K562 (cell line): Measurements from ENCODE around the gene ITPRID2. TPM values are rescaled to one million over a fixed set of nuclear protein-coding genes. Genes with fewer than 3 reads are reported as not detected.

Experiments
- ATAC-seq: fragments of 200-7000 bp; cut with Tn5 transposase; 3 replicates; pipeline ENCODE4 v1.9.1; 2020; ENCODE audit warnings: moderate library complexity
- BruUV-seq: library from RNA; stranded (reverse); fragments of 400-500 nt; replicated peaks from 2 replicates; lab custom pipeline; 2021; lab: Mats Ljungman, UMichigan
- CTCF ChIA-PET: fragments of 300-600 bp; formaldehyde crosslinking; extraction: SDS; loops from one replicate; lab custom pipeline; 2021; ENCODE audit warnings: low intra/inter-chr PET ratio; lab: Yijun Ruan, JAX
- POLR2A ChIA-PET: fragments of 300-600, 350-650 bp; sonication (Branson Sonifier 250); formaldehyde crosslinking; extraction: SDS; loops from one replicate; lab custom pipeline; 2021; ENCODE audit warnings: antibody characterized with exemption, inconsistent platforms; lab: Yijun Ruan, JAX
- DNase-seq, 4 experiments: peaks; one replicate each; pipeline versions ENCODE4 v3.0.0 to v3.0.0-alpha.2; 2011 to 2018; ENCODE audit warnings: low spot score in 3 of 4, mixed read lengths in 3 of 4; ENCODE audit errors: extremely low read depth in 1 of 4
- FAIRE-seq: peaks from 2 replicates; lab custom pipeline; 2011; peaks lifted over from hg19 to GRCh38; lab: Jason Lieb, UNC
- H2AFZ ChIP-seq: 2 replicates; pipeline ENCODE4 v1.6.0; 2011; ENCODE audit warnings: low read depth, low read length, control low read depth, inconsistent platforms
- H3K27ac ChIP-seq: fragments of 200-600 bp; 3 replicates; pipeline ENCODE4 v1.8.0; 2011; ENCODE audit warnings: low read depth, mild to moderate bottlenecking, control low read depth, inconsistent platforms, low read length, moderate library complexity, mixed read lengths; ENCODE audit errors: extremely low read depth
- H3K27me3 ChIP-seq, 2 experiments: fragments of 300-600 bp in 1 of 2; 2 replicates in 1 of 2; 3 replicates in 1 of 2; pipeline versions ENCODE4 v1.6.0 to v1.8.0; 2011; ENCODE audit warnings: inconsistent platforms in 2 of 2, low read length in 2 of 2, mild to moderate bottlenecking in 1 of 2, mixed read lengths in 1 of 2, moderate library complexity in 1 of 2; ENCODE audit not compliant: control insufficient read depth in 2 of 2, insufficient read depth in 2 of 2
- H3K36me3 ChIP-seq: fragments of 300-600 bp; 3 replicates; pipeline ENCODE4 v1.8.0; 2011; ENCODE audit warnings: mild to moderate bottlenecking, low read length, inconsistent platforms; ENCODE audit not compliant: control insufficient read depth, insufficient read depth
- H3K4me1 ChIP-seq, 2 experiments: fragments of 200-600 bp in 1 of 2; replicated peaks in 1 of 2; 2 replicates in 1 of 2; 3 replicates in 1 of 2; pipeline versions ENCODE4 v1.5.1 to v1.8.0; 2011; ENCODE audit warnings: inconsistent platforms in 2 of 2, low read length in 2 of 2, mild to moderate bottlenecking in 1 of 2, mixed read lengths in 1 of 2, moderate library complexity in 1 of 2; ENCODE audit not compliant: control insufficient read depth in 2 of 2, insufficient read depth in 2 of 2
- H3K4me2 ChIP-seq: 2 replicates; pipeline ENCODE4 v1.6.1; 2011; ENCODE audit warnings: low read length, control low read depth, inconsistent platforms, mixed read lengths; ENCODE audit not compliant: insufficient read depth
- H3K4me3 ChIP-seq: fragments of 200-600 bp; sonication (generic), shearing (Covaris generic); 2 replicates; pipeline ENCODE4 v1.5.1; 2016; ENCODE audit warnings: control low read depth, inconsistent platforms
- H3K79me2 ChIP-seq: fragments of 200-600 bp; 3 replicates; pipeline ENCODE4 v1.8.0; 2011; ENCODE audit warnings: low read length, inconsistent platforms; ENCODE audit not compliant: control insufficient read depth, insufficient read depth
- H3K9ac ChIP-seq, 2 experiments: 2 replicates each; pipeline versions ENCODE4 v1.6.0 to v1.6.1; 2011; ENCODE audit warnings: low read depth in 2 of 2, low read length in 2 of 2, control low read depth in 1 of 2, inconsistent platforms in 1 of 2, mild to moderate bottlenecking in 1 of 2, mixed read lengths in 1 of 2; ENCODE audit not compliant: insufficient read depth in 1 of 2
- H3K9me1 ChIP-seq: one replicate; pipeline ENCODE4 v1.6.0; 2011; ENCODE audit warnings: inconsistent platforms, mild to moderate bottlenecking, low read length, moderate library complexity; ENCODE audit not compliant: control insufficient read depth, insufficient read depth
- H3K9me3 ChIP-seq: replicated peaks from 2 replicates; pipeline ENCODE4 v1.5.1; 2011; ENCODE audit warnings: low read depth, low read length, inconsistent platforms; ENCODE audit not compliant: control insufficient read depth, insufficient read depth
- H4K20me1 ChIP-seq: replicated peaks from 2 replicates; pipeline ENCODE4 v1.6.1; 2011; ENCODE audit warnings: low read length, inconsistent platforms, mixed read lengths; ENCODE audit not compliant: control insufficient read depth, insufficient read depth
- CEBPB ChIP-seq: fragments of 450-650 bp; IDR thresholded peaks from 2 replicates; pipeline ENCODE4 v1.6.1; 2016; ENCODE audit warnings: missing genetic modification characterization, missing compliant biosample characterization
- OTX1 ChIP-seq: fragments of 450-650 bp; formaldehyde crosslinking; IDR thresholded peaks from 2 replicates; pipeline ENCODE4 v1.4.0; 2022; ENCODE audit warnings: mild to moderate bottlenecking
- POLR2AphosphoS5 ChIP-seq: IDR thresholded peaks from 2 replicates; pipeline ENCODE4 v1.6.1; 2011; ENCODE audit warnings: mild to moderate bottlenecking, low read depth, low read length, moderate library complexity; ENCODE audit not compliant: control insufficient read depth, insufficient read depth
- RBM15 ChIP-seq: fragments of 200-400 bp; formaldehyde crosslinking; IDR thresholded peaks from 2 replicates; pipeline ENCODE4 v1.6.1; 2018; ENCODE audit warnings: mild to moderate bottlenecking, low read length, moderate library complexity; ENCODE audit not compliant: insufficient read depth
- ZBTB5 ChIP-seq: fragments of 450-650 bp; IDR thresholded peaks from 2 replicates; pipeline ENCODE4 v1.6.1; 2017; ENCODE audit warnings: antibody characterized with exemption
- ZNF740 ChIP-seq, 3 experiments: fragments of 200-800 bp in 1 of 3; sonication (Bioruptor generic) in 1 of 3; sonication (generic) in 1 of 3; formaldehyde crosslinking in 1 of 3; IDR thresholded peaks; 2 replicates each; pipeline versions ENCODE4 v1.6.1 to v1.8.0; 2016 to 2022; ENCODE audit warnings: mild to moderate bottlenecking in 2 of 3, missing compliant biosample characterization in 2 of 3, missing genetic modification characterization in 2 of 3, missing genetic modification reagents in 1 of 3
- ZNF79 ChIP-seq: fragments of 250-450 bp; sonication (Bioruptor Pico); IDR thresholded peaks from 2 replicates; pipeline ENCODE4 v1.4.0; 2020; ENCODE audit warnings: low read depth, mild to moderate bottlenecking, moderate library complexity
- WGBS: fragments of 100-300 bp; shearing (Covaris generic); methylation state at CpG from one replicate; pipeline ENCODE4 v1.1.6; 2016; ENCODE audit warnings: low coverage, mixed read lengths; ENCODE audit not compliant: insufficient coverage; ENCODE audit errors: missing lambda C conversion rate; 5-methylcytosine and 5-hydroxymethylcytosine counted together
- in situ Hi-C: fragments of 300-500 bp; cut with MboI; formaldehyde crosslinking; loops from 4 replicates; pipeline ENCODE4 v1.15.0; 2018; ENCODE audit warnings: inconsistent platforms, mixed read lengths
- intact Hi-C: fragments of 100-400 bp; cut with micrococcal nuclease; formaldehyde crosslinking; loops from 2 replicates; pipeline ENCODE4 v1.14.2; 2022
- polyA plus RNA-seq, 8 experiments: library from polyadenylated mRNA; depleted of rRNA in 4 of 8; stranded (reverse) in 5 of 8; unstranded in 3 of 8; fragments of >200 nt; fragmentation: Nextera tagmentation in 2 of 8; fragmentation: Illumina TruSeq in 1 of 8; extraction: Ambion mirVana in 2 of 8; extraction: Trizol in 1 of 8; gene quantifications; 2 replicates each; pipeline versions ENCODE4 v1.2.1 to v1.2.3, GENCODE V29; 2011 to 2014; ENCODE audit warnings: inconsistent platforms in 1 of 8, missing spikeins in 1 of 8
- total RNA-seq, 7 experiments: library from RNA; depleted of rRNA in 6 of 7; stranded (reverse); fragments of >200 nt in 6 of 7; fragmentation: Illumina TruSeq in 2 of 7; extraction: Trizol in 2 of 7; gene quantifications; 2 replicates each; pipeline versions ENCODE4 v1.2.1 to v1.2.3, GENCODE V29; 2011 to 2021; ENCODE audit warnings: low replicate concordance in 1 of 7

ITPRID2 gene
- total and polyA plus RNA-seq, 9 of the 15 experiments (the other 6 are each of a cell fraction or from before 2014, with no cell fraction given): 18.5 to 77.8 (median 52.0) TPM

DNA sequence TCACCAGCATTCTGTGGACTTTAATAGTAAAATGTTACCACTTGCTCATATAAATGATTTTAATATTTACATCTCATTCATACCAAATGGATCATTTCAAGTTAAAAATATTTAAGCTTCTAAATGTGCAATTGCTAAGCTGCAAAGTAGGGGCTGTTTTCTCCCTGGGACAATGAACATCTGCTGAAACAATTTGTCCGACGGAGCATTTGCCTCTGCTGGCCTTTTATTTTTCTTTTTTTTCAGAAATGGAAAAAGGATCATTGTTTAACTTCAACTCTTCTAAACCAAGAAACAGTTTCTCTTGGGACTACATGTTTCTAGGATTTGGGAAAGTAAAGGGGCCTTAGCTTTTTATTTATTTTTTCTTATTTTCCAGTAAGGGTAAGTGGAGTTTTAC lies 43.8 kb upstream of the ITPRID2 start (continued):
- TF ChIP-seq ZBTB5 (no peak), RBM15 (no peak), CEBPB (tag) (no peak)

DNA sequence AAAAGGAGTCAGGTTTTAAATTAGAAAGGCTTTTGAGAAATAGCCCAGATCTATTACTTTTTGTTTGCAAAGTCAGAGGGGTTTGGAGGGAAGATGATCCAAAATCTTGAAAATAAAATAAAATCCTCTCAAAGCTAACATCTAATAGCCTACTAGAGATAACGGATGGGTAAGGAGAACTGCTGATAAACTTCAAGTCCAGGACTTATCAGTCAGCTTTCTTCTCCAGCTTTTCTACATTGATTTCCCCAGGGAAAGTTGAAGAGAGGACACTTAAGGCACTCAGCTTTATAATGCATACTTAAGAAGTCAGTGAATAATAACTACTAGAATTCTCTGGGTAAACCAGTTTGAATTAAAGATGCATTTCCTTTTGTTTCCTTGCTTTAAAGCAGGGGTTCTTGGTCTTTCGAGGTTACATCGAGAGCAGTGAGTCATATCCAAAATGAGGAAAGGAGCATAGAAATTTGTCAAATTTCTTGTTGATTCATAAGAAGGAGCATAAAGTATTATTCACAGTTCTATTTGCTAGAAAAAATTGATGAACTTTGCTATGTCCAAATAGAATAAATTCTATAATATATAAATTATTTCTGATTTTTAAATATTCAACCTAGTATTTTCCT lies 43.2 kb upstream of the ITPRID2 start:
- no TSS peak for BruUV-seq
- in situ Hi-C loops (no loop called here), intact Hi-C loops (no loop called here)
- TF ChIP-seq ZNF740 (CRISPR knock-in tag; IDR thresholded peaks at IDR 0.05) (no peak), ZNF740 (tag; IDR thresholded peaks at IDR 0.05) (no peak), OTX1 (CRISPR knock-in tag) (no peak), ZNF79 (no peak), POLR2AphosphoS5 (no peak)
- no peak overlapping the region for H2AFZ ChIP-seq
- no peaks in the 10 kb centered on the region for H4K20me1 ChIP-seq
- H3K4me2 ChIP-seq: no peak overlapping the region
- H3K4me3 ChIP-seq: no peak overlapping the region
- CTCF ChIA-PET: no interaction called here
- POLR2A ChIA-PET: interaction anchor here (1.0 kb wide), 1 partner anchor 14 kb away, joined by 4 read pairs; no protein-coding TSS in a partner anchor
- no peak overlapping the region for H3K9ac ChIP-seq
- H3K9me1 ChIP-seq: no peaks in the 10 kb centered on the region
- H3K27me3 ChIP-seq: no peaks in the 10 kb centered on the region
- H3K9me3 ChIP-seq: no peaks in the 10 kb centered on the region
- H3K27ac ChIP-seq: no peak overlapping the region
- no peak for FAIRE-seq
- H3K4me1 ChIP-seq: no peaks in the 10 kb centered on the region
- H3K79me2 ChIP-seq: no peaks in the 10 kb centered on the region
- DNase-seq: no peak
- 3% methylated on average over 3 of the region's 3 CpGs for WGBS
- H3K36me3 ChIP-seq: no peaks in the 10 kb centered on the region
- no peak for ATAC-seq
